Astrocyte of the spinal cord (primary cell): ENCODE data around the gene EPHA10.
"Not testable (repeated sequence)": the region's sequence is repeated elsewhere in the genome, so short reads cannot be mapped to it uniquely, and the experiment has no call there.

Experiments
- DNase-seq: peaks from one replicate; pipeline ENCODE4 v3.0.0; 2011; ENCODE audit warnings: low read depth, low spot score
- H3K4me3 ChIP-seq: 2 replicates; pipeline ENCODE4 v1.5.1; 2011; ENCODE audit warnings: low read depth, mild to moderate bottlenecking, low read length, moderate library complexity
- CTCF ChIP-seq: IDR thresholded peaks from 2 replicates; pipeline ENCODE4 v1.5.1; 2012; ENCODE audit warnings: low read depth, mild to moderate bottlenecking, low read length, inconsistent platforms
- in situ Hi-C: cut with HindIII; loops from 2 replicates; pipeline ENCODE4 v1.10.0; 2017; ENCODE audit warnings: low sequenced_read_pairs

The EPHA10 gene

GRCh38 chr1:37688926-37689325, 76.0 kb downstream of the EPHA10 start:
- TF ChIP-seq CTCF: no peak
- no peak for DNase-seq
- in situ Hi-C loops: no loop called here
- no peak overlapping the region for H3K4me3 ChIP-seq

- DNase-seq, in situ Hi-C loops, H3K4me3 ChIP-seq: not testable (repeated sequence)
These were observed 77.2 kb downstream of the EPHA10 start for GRCh38 chr1:37687764-37688163.

- in situ Hi-C loops: no loop called here
- no peak for DNase-seq
- no peak overlapping the region for H3K4me3 ChIP-seq
- no peak for TF ChIP-seq CTCF
These were observed 79.2 kb downstream of the EPHA10 start for GRCh38 chr1:37685722-37686121.

GRCh38 chr1:37684182-37684581, 80.7 kb downstream of the EPHA10 start:
- in situ Hi-C loops, DNase-seq: not testable (repeated sequence)

GRCh38 chr1:37682334-37682987, 82.5 kb downstream of the EPHA10 start:
- no peak overlapping the region for H3K4me3 ChIP-seq
- peak; percentile 86 for TF ChIP-seq CTCF
- DNase-seq: peak; percentile 65
- in situ Hi-C loops: no loop called here

More at GRCh38 chr1:37684182-37684581, 80.7 kb downstream of the EPHA10 start:
- not testable (repeated sequence) for H3K4me3 ChIP-seq

GRCh38 chr1:37680933-37681332, 84.0 kb downstream of the EPHA10 start:
- DNase-seq: no peak

GRCh38 chr1:37677808-37678207, 87.1 kb downstream of the EPHA10 start:
- H3K4me3 ChIP-seq: no peak overlapping the region
- in situ Hi-C loops: no loop called here
- DNase-seq: no peak
- TF ChIP-seq CTCF: no peak

More at GRCh38 chr1:37680933-37681332, 84.0 kb downstream of the EPHA10 start:
- TF ChIP-seq CTCF: no peak
- H3K4me3 ChIP-seq: no peak overlapping the region
- in situ Hi-C loops: no loop called here

- no peak for DNase-seq
- in situ Hi-C loops: no loop called here
- no peak overlapping the region for H3K4me3 ChIP-seq
- no peak for TF ChIP-seq CTCF
These were observed 87.8 kb downstream of the EPHA10 start for GRCh38 chr1:37677143-37677439.
